ENCODE results near the gene ASMTL.

DNA sequence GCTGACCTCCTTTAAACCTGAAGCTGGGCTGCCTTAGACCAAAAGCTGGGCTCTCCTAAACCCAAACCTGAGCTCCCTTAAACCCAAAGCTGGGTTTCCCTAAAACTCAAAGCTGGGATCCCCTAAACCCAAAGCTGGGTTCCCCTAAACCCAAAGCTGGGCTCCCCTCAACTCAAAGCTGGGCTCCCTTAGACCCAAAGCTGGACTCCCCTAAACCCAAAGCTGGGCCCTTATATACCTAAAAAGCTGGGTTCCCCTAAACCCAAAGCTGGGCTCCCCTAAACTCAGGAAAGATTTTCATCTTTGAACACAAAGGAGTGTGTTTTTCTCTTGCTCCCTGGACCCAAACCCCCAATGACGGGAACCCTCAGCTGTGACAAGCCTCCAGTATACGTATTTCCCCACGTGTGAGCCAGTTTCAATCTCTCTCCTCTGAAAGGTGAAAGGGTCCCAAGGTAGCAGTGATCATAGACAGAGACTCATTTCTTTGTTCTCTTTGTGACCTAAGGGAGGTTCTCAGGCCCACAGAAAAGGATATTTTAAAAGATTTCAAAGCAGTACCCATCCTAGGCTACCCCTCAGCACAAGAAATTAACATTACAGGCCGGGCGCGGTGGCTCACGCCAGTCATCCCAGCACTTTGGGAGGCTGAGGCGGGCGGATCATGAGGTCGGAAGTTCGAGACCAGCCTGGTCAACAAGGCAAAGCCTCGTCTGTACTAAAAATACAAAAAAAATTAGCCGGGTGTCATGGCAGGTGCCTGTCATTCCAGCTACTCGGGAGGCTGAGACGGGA is 31.3 kb upstream of the ASMTL start:
- TF ChIP-seq, protein P1, sequence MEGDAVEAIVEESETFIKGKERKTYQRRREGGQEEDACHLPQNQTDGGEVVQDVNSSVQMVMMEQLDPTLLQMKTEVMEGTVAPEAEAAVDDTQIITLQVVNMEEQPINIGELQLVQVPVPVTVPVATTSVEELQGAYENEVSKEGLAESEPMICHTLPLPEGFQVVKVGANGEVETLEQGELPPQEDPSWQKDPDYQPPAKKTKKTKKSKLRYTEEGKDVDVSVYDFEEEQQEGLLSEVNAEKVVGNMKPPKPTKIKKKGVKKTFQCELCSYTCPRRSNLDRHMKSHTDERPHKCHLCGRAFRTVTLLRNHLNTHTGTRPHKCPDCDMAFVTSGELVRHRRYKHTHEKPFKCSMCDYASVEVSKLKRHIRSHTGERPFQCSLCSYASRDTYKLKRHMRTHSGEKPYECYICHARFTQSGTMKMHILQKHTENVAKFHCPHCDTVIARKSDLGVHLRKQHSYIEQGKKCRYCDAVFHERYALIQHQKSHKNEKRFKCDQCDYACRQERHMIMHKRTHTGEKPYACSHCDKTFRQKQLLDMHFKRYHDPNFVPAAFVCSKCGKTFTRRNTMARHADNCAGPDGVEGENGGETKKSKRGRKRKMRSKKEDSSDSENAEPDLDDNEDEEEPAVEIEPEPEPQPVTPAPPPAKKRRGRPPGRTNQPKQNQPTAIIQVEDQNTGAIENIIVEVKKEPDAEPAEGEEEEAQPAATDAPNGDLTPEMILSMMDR (IDR thresholded peaks at IDR 0.05 in 8 of 11, conservative IDR thresholded peaks at IDR 0.05 in 3 of 11) = no peak
- TF ChIP-seq POLR2A (IDR thresholded peaks at IDR 0.05) (no peak), POLR2AphosphoS5 (IDR thresholded peaks at IDR 0.05) (no peak)
